VCaP (cell line): ENCODE measurements around the gene NFKBIZ.

ENCODE experiments used
- H3K27ac ChIP-seq: fragments of 450-650 bp; 2 replicates; pipeline ENCODE4 v1.5.1; 2017
- CTCF ChIP-seq: fragments of 450-650 bp; conservative IDR thresholded peaks from 2 replicates; pipeline ENCODE4 v1.5.1; 2017; ENCODE audit warnings: mild to moderate bottlenecking, moderate library complexity

NFKBIZ gene

GRCh38 chr3:101816215-101817149 lies 32.8 kb upstream of the NFKBIZ start:
- no peak for TF ChIP-seq CTCF
- no peak overlapping the region for H3K27ac ChIP-seq

GRCh38 chr3:101817992-101818391 lies 31.3 kb upstream of the NFKBIZ start:
- TF ChIP-seq CTCF, result no peak
- H3K27ac ChIP-seq, result no peak overlapping the region

- TF ChIP-seq CTCF, result no peak
- no peak overlapping the region for H3K27ac ChIP-seq
Observed at GRCh38 chr3:101819649-101820206, 29.6 kb upstream of the NFKBIZ start.

- H3K27ac ChIP-seq, result no peak overlapping the region
- no peak for TF ChIP-seq CTCF
Observed at GRCh38 chr3:101821503-101821902, 27.8 kb upstream of the NFKBIZ start.

- TF ChIP-seq CTCF, result no peak
- H3K27ac ChIP-seq, result no peak overlapping the region
Observed at GRCh38 chr3:101823525-101823924, 25.8 kb upstream of the NFKBIZ start.

- H3K27ac ChIP-seq, result no peak overlapping the region
- TF ChIP-seq CTCF, result no peak
Observed at GRCh38 chr3:101824702-101825101, 24.6 kb upstream of the NFKBIZ start.

- TF ChIP-seq CTCF, result no peak
- H3K27ac ChIP-seq, result no peak overlapping the region
Observed at GRCh38 chr3:101825904-101826445, 23.3 kb upstream of the NFKBIZ start.
